EL (cell line): ENCODE data around the gene PCSK6.
"Not testable (repeated sequence)": the region's sequence is repeated elsewhere in the genome, so short reads cannot be mapped to it uniquely, and the experiment has no call there.

Experiments
- DNase-seq: peaks from one replicate; pipeline ENCODE4 v3.0.0-alpha.2; 2016

PCSK6 gene

GRCh38 chr15:101353240-101353639 lies 136.3 kb downstream of the PCSK6 start:
- no peak for DNase-seq

- DNase-seq, result no peak
Measured at GRCh38 chr15:101351736-101352135, 137.8 kb downstream of the PCSK6 start.

GRCh38 chr15:101349047-101349951 lies 140.2 kb downstream of the PCSK6 start:
- no peak for DNase-seq

- DNase-seq, result no peak
Measured at GRCh38 chr15:101348643-101349042, 140.9 kb downstream of the PCSK6 start.

GRCh38 chr15:101348015-101348414 lies 141.5 kb downstream of the PCSK6 start:
- DNase-seq, result no peak

- DNase-seq, result no peak
Measured at GRCh38 chr15:101347454-101347853, 142.1 kb downstream of the PCSK6 start.

- no peak for DNase-seq
Measured at GRCh38 chr15:101346928-101347327, 142.6 kb downstream of the PCSK6 start.

- no peak for DNase-seq
Measured at GRCh38 chr15:101342056-101342455, 147.5 kb downstream of the PCSK6 start.

- DNase-seq, result no peak
Measured at GRCh38 chr15:101338502-101339057, 150.9 kb downstream of the PCSK6 start.

GRCh38 chr15:101337976-101338375 lies 151.5 kb downstream of the PCSK6 start:
- no peak for DNase-seq

- not testable (repeated sequence) for DNase-seq
Measured at GRCh38 chr15:101333907-101334789, 155.4 kb downstream of the PCSK6 start.

GRCh38 chr15:101332061-101332467 lies 157.4 kb downstream of the PCSK6 start:
- DNase-seq, result no peak

- no peak for DNase-seq
Measured at GRCh38 chr15:101329867-101330380, 159.6 kb downstream of the PCSK6 start.

GRCh38 chr15:101329309-101329863 lies 160.1 kb downstream of the PCSK6 start:
- no peak for DNase-seq

GRCh38 chr15:101328001-101328400 lies 161.5 kb downstream of the PCSK6 start:
- DNase-seq, result no peak

GRCh38 chr15:101327147-101327740 lies 162.3 kb downstream of the PCSK6 start:
- DNase-seq, result no peak

- DNase-seq, result no peak
Measured at GRCh38 chr15:101326462-101327146, 162.9 kb downstream of the PCSK6 start.

GRCh38 chr15:101326026-101326315 lies 163.5 kb downstream of the PCSK6 start:
- DNase-seq, result no peak

GRCh38 chr15:101325263-101326025 lies 164.1 kb downstream of the PCSK6 start:
- no peak for DNase-seq

GRCh38 chr15:101324524-101325177 lies 164.9 kb downstream of the PCSK6 start:
- no peak for DNase-seq
